Measurements from ENCODE around the gene SLIT3.

- TF ChIP-seq ELF4 (IDR thresholded peaks at IDR 0.05) (no peak), SUZ12 (IDR thresholded peaks at IDR 0.05) (no peak), SP1 (IDR thresholded peaks at IDR 0.05) (no peak), FOXM1 (IDR thresholded peaks at IDR 0.05; ENCODE audit: borderline replicate concordance) (no peak), CTBP1 (IDR thresholded peaks at IDR 0.05; ENCODE audit: borderline replicate concordance) (no peak)
Measured at GRCh38 chr5:168870910-168871309, 430.0 kb downstream of the SLIT3 start.
